Fibroblast of the aortic adventitia (primary cell): ENCODE results near the gene MSANTD2. TPM values are rescaled to one million over a fixed set of nuclear protein-coding genes. Genes with fewer than 3 reads are reported as not detected.

Experiments
- DNase-seq: peaks from one replicate; pipeline ENCODE4 v3.0.0-alpha.2; 2010; ENCODE audit warnings: low read depth
- H3K4me3 ChIP-seq: 2 replicates; pipeline ENCODE4 v1.5.1; 2011; ENCODE audit warnings: low read depth, mild to moderate bottlenecking, control low read depth, low read length, moderate library complexity
- CTCF ChIP-seq: IDR thresholded peaks from 2 replicates; pipeline ENCODE4 v1.5.1; 2011; ENCODE audit warnings: mild to moderate bottlenecking, low read length, control low read depth, inconsistent platforms; ENCODE audit not compliant: insufficient read depth
- total RNA-seq: library from RNA; depleted of rRNA; stranded (reverse); fragments of >200 nt; gene quantifications from 2 replicates; pipeline ENCODE4 v1.2.3, GENCODE V29; 2012; ENCODE audit warnings: low replicate concordance

MSANTD2 gene
- total RNA-seq, 1 donor, result 10.8 TPM

GRCh38 chr11:124807660-124808270 lies 7.6 kb upstream of the MSANTD2 start:
- no peak overlapping the region for H3K4me3 ChIP-seq
- no peak for DNase-seq
- no peak for TF ChIP-seq CTCF

- DNase-seq, result no peak
- TF ChIP-seq CTCF, result no peak
- H3K4me3 ChIP-seq, result no peak overlapping the region
Observed at GRCh38 chr11:124807201-124807600, 7.0 kb upstream of the MSANTD2 start.

- H3K4me3 ChIP-seq, result no peak overlapping the region
- TF ChIP-seq CTCF, result no peak
- DNase-seq, result no peak
Observed at GRCh38 chr11:124804884-124805283, 4.7 kb upstream of the MSANTD2 start.

GRCh38 chr11:124801636-124802312 lies 1.6 kb upstream of the MSANTD2 start:
- DNase-seq, result peak; percentile 33
- no peak overlapping the region for H3K4me3 ChIP-seq

GRCh38 chr11:124801014-124801413 lies 808 bp upstream of the MSANTD2 start:
- TF ChIP-seq CTCF, result no peak
- DNase-seq, result peak; percentile 39
- peak overlapping the region; percentile 88 for H3K4me3 ChIP-seq

More at GRCh38 chr11:124801636-124802312, 1.6 kb upstream of the MSANTD2 start:
- TF ChIP-seq CTCF, result no peak

- H3K4me3 ChIP-seq, result peak overlapping the region; percentile 88
- DNase-seq, result no peak
- no peak for TF ChIP-seq CTCF
Observed at GRCh38 chr11:124799348-124800225, 619 bp downstream of the MSANTD2 start.
